ENCODE results near the gene OXNAD1.

Gene OXNAD1

GRCh38 chr3:16346413-16347081 lies 81.5 kb downstream of the OXNAD1 start:
- no peak overlapping the region for H3K27ac ChIP-seq
- DNase-seq (ENCODE audit: low read depth, low spot score) = no peak

GRCh38 chr3:16347548-16347947 lies 82.5 kb downstream of the OXNAD1 start:
- H3K27ac ChIP-seq = no peak overlapping the region
- DNase-seq (ENCODE audit: low read depth, low spot score) = no peak

GRCh38 chr3:16349986-16350596 lies 85.1 kb downstream of the OXNAD1 start:
- no peak overlapping the region for H3K27ac ChIP-seq
- DNase-seq (ENCODE audit: low read depth, low spot score) = no peak

- no peak for DNase-seq (ENCODE audit: low read depth, low spot score)
- no peak overlapping the region for H3K27ac ChIP-seq
Measured at GRCh38 chr3:16350597-16351318, 85.7 kb downstream of the OXNAD1 start.

GRCh38 chr3:16352428-16352827 lies 87.4 kb downstream of the OXNAD1 start:
- no peak overlapping the region for H3K27ac ChIP-seq
- no peak for DNase-seq (ENCODE audit: low read depth, low spot score)

- H3K27ac ChIP-seq = no peak overlapping the region
- no peak for DNase-seq (ENCODE audit: low read depth, low spot score)
Measured at GRCh38 chr3:16354291-16354690, 89.3 kb downstream of the OXNAD1 start.
